Neural crest cell (in vitro differentiated cells): Measurements from ENCODE around the gene LAMTOR4. TPM values are rescaled to one million over a fixed set of nuclear protein-coding genes. Genes with fewer than 3 reads are reported as not detected.

Experiments
- DNase-seq: peaks from one replicate; pipeline ENCODE4 v3.0.0; 2021; ENCODE audit warnings: low read depth, mixed read lengths, low spot score
- H3K27ac Mint-ChIP-seq: one replicate; pipeline ENCODE4 v1.8.0; 2021; ENCODE audit warnings: mild to moderate bottlenecking, mixed read lengths; ENCODE audit not compliant: unreplicated experiment
- H3K27me3 Mint-ChIP-seq: 2 replicates; pipeline ENCODE4 v1.8.0; 2021; ENCODE audit warnings: low read depth, mild to moderate bottlenecking, mixed read lengths
- H3K36me3 Mint-ChIP-seq: 2 replicates; pipeline ENCODE4 v1.8.0; 2021; ENCODE audit warnings: low read depth, mild to moderate bottlenecking, mixed read lengths
- H3K4me1 Mint-ChIP-seq: 2 replicates; pipeline ENCODE4 v1.8.0; 2021; ENCODE audit warnings: mixed read lengths
- H3K4me3 Mint-ChIP-seq: one replicate; pipeline ENCODE4 v1.8.0; 2021; ENCODE audit warnings: mild to moderate bottlenecking, mixed read lengths
- H3K9me3 Mint-ChIP-seq: 2 replicates; pipeline ENCODE4 v1.8.0; 2021; ENCODE audit warnings: mixed read lengths
- CTCF ChIP-seq: fragments of 200-600 bp; sonication (generic); conservative IDR thresholded peaks from 2 replicates; pipeline ENCODE4 v1.5.0; 2021; ENCODE audit warnings: antibody characterized with exemption, mild to moderate bottlenecking
- microRNA-seq: library from miRNA; unstranded; fragments of <30 nt; microRNA quantifications from one replicate; pipeline ENCODE4, GENCODE V29; 2020
- total RNA-seq: library from RNA; stranded (reverse); gene quantifications from 2 replicates; pipeline ENCODE4 v1.2.1, GENCODE V29; 2021

LAMTOR4 gene
- total RNA-seq, 1 donor from 2014 or later = 134 TPM

GRCh38 chr7:100198266-100198665 is 49.5 kb downstream of the LAMTOR4 start:
- Mint-ChIP-seq H3K9me3 (no peaks in the 10 kb centered on the region), H3K27ac (no peak overlapping the region), H3K4me3 (no peak overlapping the region), H3K4me1 (peaks cover 23% of the 10 kb centered on the region), H3K36me3 (no peaks in the 10 kb centered on the region), H3K27me3 (peaks cover 7% of the 10 kb centered on the region)
- no peak for TF ChIP-seq CTCF
- no peak for DNase-seq

- no peak for DNase-seq
- no peak overlapping the region for H3K27ac Mint-ChIP-seq
Observed at GRCh38 chr7:100200693-100201092, 52.0 kb downstream of the LAMTOR4 start.

More at GRCh38 chr7:100200693-100201092, 52.0 kb downstream of the LAMTOR4 start:
- Mint-ChIP-seq H3K4me3 (no peak overlapping the region), H3K9me3 (no peaks in the 10 kb centered on the region), H3K4me1 (peaks cover 23% of the 10 kb centered on the region), H3K27me3 (peaks cover 7% of the 10 kb centered on the region), H3K36me3 (no peaks in the 10 kb centered on the region)
- no peak for TF ChIP-seq CTCF

Small RNAs within 50 kb of the gene (microRNA-seq; reads per million reads assigned to microRNA genes)
- not detected for gene MIR4658

Other genes with a start within 250 kb of the LAMTOR4 start
- gene TRIM4, start 229.4 kb upstream of the LAMTOR4 start, total RNA-seq = 8.9 and 10.4 TPM in 2 replicates
- gene GJC3, start 219.3 kb upstream of the LAMTOR4 start, total RNA-seq = 0.28 and 0.45 TPM in 2 replicates
- gene AZGP1, start 172.9 kb upstream of the LAMTOR4 start, total RNA-seq = 0.52 TPM in 1 of 2 replicates, not detected in the other
- 122 and 133 TPM in 2 replicates for gene ZKSCAN1, start 133.3 kb upstream of the LAMTOR4 start, total RNA-seq
- gene ZSCAN21, start 99.1 kb upstream of the LAMTOR4 start, total RNA-seq = 19.3 and 20.3 TPM in 2 replicates
- gene ZNF3, start 67.2 kb upstream of the LAMTOR4 start, total RNA-seq = 67.1 and 72.3 TPM in 2 replicates
- gene COPS6, start 59.9 kb upstream of the LAMTOR4 start, total RNA-seq = 142 and 160 TPM in 2 replicates
- 420 and 426 TPM in 2 replicates for gene MCM7, start 47.5 kb upstream of the LAMTOR4 start, total RNA-seq
- gene AP4M1, start 47.3 kb upstream of the LAMTOR4 start, total RNA-seq = 22.6 and 23.6 TPM in 2 replicates
- 82.0 and 88.9 TPM in 2 replicates for gene TAF6, start 29.6 kb upstream of the LAMTOR4 start, total RNA-seq
- gene CNPY4, start 29.3 kb upstream of the LAMTOR4 start, total RNA-seq = 27.7 and 27.9 TPM in 2 replicates
- gene MBLAC1, start 22.0 kb upstream of the LAMTOR4 start, total RNA-seq = 2.1 and 2.4 TPM in 2 replicates
- 32.0 and 33.9 TPM in 2 replicates for gene TRAPPC14, start 9.8 kb downstream of the LAMTOR4 start, total RNA-seq
- 15.3 and 16.6 TPM in 2 replicates for gene GAL3ST4, start 19.7 kb downstream of the LAMTOR4 start, total RNA-seq
- 97.8 and 106 TPM in 2 replicates for gene GPC2, start 28.5 kb downstream of the LAMTOR4 start, total RNA-seq
- 1.1 and 1.9 TPM in 2 replicates for gene STAG3, start 29.0 kb downstream of the LAMTOR4 start, total RNA-seq
- gene PVRIG, start 71.0 kb downstream of the LAMTOR4 start, total RNA-seq = not detected in 2 replicates
- not detected in 2 replicates for gene SPDYE3, start 158.8 kb downstream of the LAMTOR4 start, total RNA-seq
- gene PILRB, start 209.2 kb downstream of the LAMTOR4 start, total RNA-seq = 36.5 and 36.6 TPM in 2 replicates
- gene PILRA, start 224.6 kb downstream of the LAMTOR4 start, total RNA-seq = 2.6 and 2.7 TPM in 2 replicates